Astrocyte of the hippocampus (primary cell): ENCODE results near the gene NSMF.

Experiments
- DNase-seq: peaks from one replicate; pipeline ENCODE4 v3.0.0; 2011; ENCODE audit warnings: low read depth, low spot score

The NSMF gene

DNA sequence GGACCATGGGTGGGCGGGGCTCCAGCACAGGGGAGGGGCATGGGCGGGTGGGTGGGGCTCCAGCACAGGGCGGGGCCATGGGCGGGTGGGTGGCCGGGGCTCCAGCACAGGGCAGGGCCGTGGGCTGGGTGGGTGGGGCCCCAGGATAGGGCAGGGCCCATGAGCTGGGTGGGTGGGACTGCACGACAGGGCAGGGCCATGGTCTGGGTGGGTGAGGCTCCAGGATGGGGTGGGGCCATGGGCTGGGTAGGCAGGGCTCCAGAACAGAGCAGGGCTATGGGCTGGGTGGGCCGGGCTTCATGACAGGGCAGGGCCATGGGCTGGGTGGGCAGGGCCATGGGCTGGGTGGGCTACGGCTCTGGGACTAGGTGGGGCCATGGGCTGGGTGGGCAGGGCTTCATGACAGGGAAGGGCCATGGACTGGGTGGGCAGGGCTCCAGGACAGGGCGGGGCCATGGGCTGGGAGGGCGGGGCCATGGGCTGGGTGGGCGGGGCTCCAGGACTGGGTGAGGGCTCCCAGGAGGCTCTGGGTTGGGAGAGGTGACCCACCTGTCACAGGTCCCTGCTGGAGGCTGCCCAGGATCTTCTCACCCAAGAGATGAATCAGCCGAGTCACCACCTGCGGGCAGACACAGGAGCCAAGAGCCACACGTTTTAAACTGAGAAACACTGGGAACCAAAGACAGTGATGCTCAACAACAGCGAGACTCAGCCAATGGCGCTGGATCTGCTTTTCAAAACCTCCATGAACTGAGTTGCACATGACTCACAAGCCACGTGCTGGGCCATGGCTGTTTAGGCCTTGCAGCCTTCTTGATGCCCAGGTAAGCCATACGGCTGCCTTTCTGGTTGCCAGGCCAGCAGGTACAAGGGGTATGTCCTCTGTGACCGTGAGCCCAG lies 33.6 kb upstream of the NSMF start:
- no peak for DNase-seq

- DNase-seq = no peak
Measured at GRCh38 chr9:137491735-137492432, 32.8 kb upstream of the NSMF start.

GRCh38 chr9:137490532-137491186 lies 31.5 kb upstream of the NSMF start:
- DNase-seq = no peak

GRCh38 chr9:137488906-137489305 lies 29.8 kb upstream of the NSMF start:
- no peak for DNase-seq

- no peak for DNase-seq
Measured at GRCh38 chr9:137488327-137488653, 29.2 kb upstream of the NSMF start.

GRCh38 chr9:137487454-137488326 lies 28.6 kb upstream of the NSMF start:
- no peak for DNase-seq

GRCh38 chr9:137486545-137487453 lies 27.7 kb upstream of the NSMF start:
- DNase-seq = no peak

DNA sequence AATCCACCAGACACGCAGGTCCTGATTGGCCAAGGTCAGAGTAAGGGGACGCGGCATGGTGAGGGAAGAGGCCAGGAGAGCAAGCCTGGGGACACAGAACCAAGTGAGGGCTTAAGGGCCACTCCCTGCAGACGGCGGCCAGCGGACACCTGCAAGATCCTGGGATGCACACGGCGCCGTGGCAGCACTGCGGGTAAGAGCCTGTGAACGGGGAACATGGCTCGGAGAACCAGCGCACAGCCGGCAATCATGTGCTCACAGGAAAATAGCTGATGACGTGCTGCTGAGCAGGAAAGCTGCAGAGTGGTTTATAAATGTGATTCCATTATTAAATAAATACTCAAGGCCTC lies 27.0 kb upstream of the NSMF start:
- DNase-seq = no peak

DNA sequence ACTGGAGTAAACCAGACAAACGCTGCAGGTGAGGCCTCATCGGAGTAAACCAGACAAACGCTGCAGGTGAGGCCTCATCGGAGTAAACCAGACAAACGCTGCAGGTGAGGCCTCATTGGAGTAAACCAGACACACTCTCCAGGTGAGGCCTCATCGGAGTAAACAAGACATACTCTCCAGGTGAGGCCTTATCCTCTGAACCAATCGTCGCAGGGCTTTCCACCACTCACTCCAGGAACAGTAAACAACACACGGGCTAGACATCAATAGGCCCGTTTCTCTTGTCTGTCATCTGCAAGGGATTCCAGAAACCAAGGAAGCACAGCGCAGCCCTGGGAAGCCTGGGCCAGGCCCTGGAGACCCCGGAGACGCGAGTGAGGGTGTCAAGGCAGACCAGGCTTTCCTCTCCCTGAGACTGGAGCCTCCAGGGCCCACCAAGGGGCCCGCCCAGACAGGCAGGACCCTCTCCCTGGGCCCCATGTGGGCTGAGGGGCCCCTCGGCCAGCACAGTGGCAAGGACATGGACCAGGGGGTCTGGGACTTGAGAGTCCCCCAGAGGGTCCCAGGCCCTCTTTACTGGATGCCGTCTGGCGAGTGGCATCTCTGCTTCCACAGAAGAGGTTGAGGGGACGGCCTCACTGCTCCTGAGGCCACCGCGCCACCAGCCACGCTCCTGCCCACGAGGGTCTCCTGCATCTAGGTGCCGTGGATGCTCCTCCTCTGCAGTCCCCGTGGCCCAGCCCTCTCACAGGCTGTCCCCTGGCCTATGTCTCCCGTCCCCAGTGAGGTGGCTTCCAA lies 26.4 kb upstream of the NSMF start:
- DNase-seq = no peak

- DNase-seq = no peak
Measured at GRCh38 chr9:137484551-137485315, 25.6 kb upstream of the NSMF start.

DNA sequence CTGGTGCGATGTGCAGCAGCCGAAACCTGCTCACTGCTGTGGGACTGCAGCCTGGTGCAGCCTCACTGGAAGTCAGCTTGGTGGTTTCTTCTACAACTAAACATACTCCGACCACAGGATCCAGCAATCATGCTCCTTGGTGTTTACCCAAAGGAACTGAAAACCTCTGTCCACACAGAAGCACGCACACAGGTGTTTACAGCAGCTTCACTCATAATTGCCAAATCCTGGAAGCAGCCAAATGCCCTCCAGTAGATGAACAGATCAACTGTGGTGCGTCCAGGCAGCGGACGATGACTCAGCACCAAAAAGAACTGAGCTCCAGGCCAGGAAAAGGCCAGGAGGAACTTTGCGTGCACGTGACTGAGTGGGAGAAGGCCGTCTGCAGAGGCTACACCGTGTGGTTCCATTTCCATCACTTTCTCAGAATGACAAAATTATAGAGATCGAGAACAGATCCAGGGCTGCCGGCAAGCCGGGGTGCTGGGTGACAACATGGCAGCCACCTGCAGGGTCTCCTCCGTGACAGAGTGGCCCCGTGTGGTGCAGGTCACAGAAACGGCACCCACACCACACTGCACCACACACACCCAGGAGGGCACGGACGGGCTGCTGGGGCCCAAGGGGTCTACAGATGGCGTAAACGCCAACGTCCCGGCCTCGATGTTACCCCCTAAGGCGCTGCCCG lies 23.1 kb upstream of the NSMF start:
- DNase-seq = peak; percentile 80

GRCh38 chr9:137480686-137481683 lies 21.9 kb upstream of the NSMF start:
- DNase-seq = no peak

DNA sequence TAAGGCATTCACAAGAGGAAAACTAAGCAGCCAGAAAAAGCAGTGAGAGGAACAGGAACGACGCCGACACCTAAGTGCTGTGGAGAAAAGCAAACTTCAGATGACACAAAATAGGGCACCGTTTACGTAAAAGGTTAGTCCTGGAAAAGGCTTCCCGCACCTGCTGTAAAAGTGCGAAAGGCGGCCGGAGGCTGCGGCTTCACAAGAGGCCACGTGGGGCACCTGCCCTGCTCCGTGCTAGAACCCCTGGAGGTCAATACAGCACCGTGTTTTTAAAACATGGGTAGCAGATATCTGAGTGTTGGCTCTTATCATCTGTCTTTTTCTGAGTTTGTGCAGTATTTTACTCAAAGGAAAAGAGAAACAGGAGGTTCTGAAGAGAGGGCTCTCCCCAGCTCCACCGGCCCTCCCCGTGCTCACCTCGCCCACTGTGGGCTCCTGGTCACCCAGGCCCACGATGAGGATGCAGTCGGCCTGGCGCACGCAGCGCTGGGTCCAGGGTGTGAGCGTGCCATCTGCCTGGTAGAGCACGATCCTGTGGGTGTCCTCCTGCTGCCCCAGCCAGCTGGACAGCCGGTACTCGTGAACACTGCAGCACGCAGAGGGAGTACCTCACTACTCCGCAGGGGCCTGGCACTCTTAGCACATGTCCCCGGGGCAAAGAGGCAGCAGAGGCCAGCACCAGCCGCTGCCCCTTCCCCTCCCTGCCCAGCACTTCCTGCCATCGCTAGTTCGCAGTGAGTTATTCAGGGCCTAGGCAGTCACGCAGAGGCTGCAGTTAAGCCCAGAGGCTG lies 21.0 kb upstream of the NSMF start:
- DNase-seq = no peak

- no peak for DNase-seq
Measured at GRCh38 chr9:137478962-137479861, 20.1 kb upstream of the NSMF start.

GRCh38 chr9:137478613-137478961 lies 19.5 kb upstream of the NSMF start:
- no peak for DNase-seq
